H1 (cell line): ENCODE measurements around the gene PCBP4. TPM values are rescaled to one million over a fixed set of nuclear protein-coding genes. Genes with fewer than 3 reads are reported as not detected.

ENCODE experiments used
- CHD2 ChIP-seq: IDR thresholded peaks from 2 replicates; pipeline ENCODE4 v1.6.1; 2012; ENCODE audit warnings: low read length, improper control_type of control experiment
- FOSL1 ChIP-seq: IDR thresholded peaks from 2 replicates; pipeline ENCODE4 v1.6.1; 2011; ENCODE audit warnings: mild to moderate bottlenecking, low read depth, low read length, moderate library complexity; ENCODE audit not compliant: insufficient read depth
- HDAC2 ChIP-seq, 2 experiments: fragments of 300-600 bp in 1 of 2; sonication (generic) in 1 of 2; IDR thresholded peaks; 2 replicates each; pipeline ENCODE4 v1.6.1; 2011 to 2012; ENCODE audit warnings: low read depth in 2 of 2, low read length in 2 of 2, mild to moderate bottlenecking in 2 of 2, moderate library complexity in 2 of 2, borderline replicate concordance in 1 of 2, inconsistent platforms in 1 of 2
- KDM5A ChIP-seq: fragments of 200-600 bp; IDR thresholded peaks from 2 replicates; pipeline ENCODE4 v1.7.1; 2012; ENCODE audit warnings: mild to moderate bottlenecking, low read length, inconsistent platforms, mixed read lengths
- MAFK ChIP-seq: IDR thresholded peaks from 2 replicates; pipeline ENCODE4 v1.6.1; 2012; ENCODE audit warnings: low read depth, mild to moderate bottlenecking, improper control_type of control experiment, low read length
- POU5F1 ChIP-seq: IDR thresholded peaks from 2 replicates; pipeline ENCODE4 v1.6.1; 2011; ENCODE audit warnings: low read depth, mild to moderate bottlenecking, low read length, moderate library complexity
- SIX5 ChIP-seq: IDR thresholded peaks from 2 replicates; pipeline ENCODE4 v1.6.1; 2011; ENCODE audit warnings: mild to moderate bottlenecking, low read depth, low read length
- TAF7 ChIP-seq: optimal IDR thresholded peaks from 2 replicates; pipeline ENCODE3; 2011; ENCODE audit warnings: low read depth, mild to moderate bottlenecking, inconsistent platforms, low read length, moderate library complexity, borderline replicate concordance
- TBP ChIP-seq: IDR thresholded peaks from 2 replicates; pipeline ENCODE4 v1.6.1; 2011; ENCODE audit warnings: low read depth, low read length, improper control_type of control experiment
- polyA plus RNA-seq, 7 experiments: library from polyadenylated mRNA; depleted of rRNA in 3 of 7; stranded (reverse) in 5 of 7; unstranded in 2 of 7; fragments of >200 nt in 5 of 7; fragments of 200-250 nt in 2 of 7; gene quantifications; 1 replicate in 5 of 7; 2 replicates in 1 of 7; 4 replicates in 1 of 7; pipeline versions ENCODE4 v1.2.1 to v1.2.3, GENCODE V29; 2011 to 2013; ENCODE audit warnings: missing spikeins in 2 of 7, mixed read lengths in 2 of 7
- total RNA-seq: library from RNA; stranded (reverse); fragmentation: NEBNext Ultra II Directional; extraction: Animal tissue kit (Norgen Biotek cat#: 25700); gene quantifications from 2 replicates; pipeline ENCODE4 v1.2.1, GENCODE V29; 2021

The PCBP4 gene
- total and polyA plus RNA-seq, 2 of the 8 experiments (the other 6 are each of a cell fraction or from before 2014, with no cell fraction given): 16.4 to 34.1 TPM

- TF ChIP-seq POU5F1: no peak
- TF ChIP-seq TBP: no peak
- TF ChIP-seq HDAC2 (IDR thresholded peaks at IDR 0.05; ENCODE audit: borderline replicate concordance in 1 of 2, low read depth in 2 of 2, low read length in 2 of 2): no peak
- TF ChIP-seq CHD2: no peak
- no peak for TF ChIP-seq SIX5
- TF ChIP-seq TAF7: no peak
- TF ChIP-seq MAFK: no peak
- no peak for TF ChIP-seq KDM5A
- TF ChIP-seq FOSL1: no peak
Observed at GRCh38 chr3:51935886-51936755, 31.1 kb downstream of the PCBP4 start (continued).
